ENCODE data around the gene DCAF10.
"Not testable (repeated sequence)": the region's sequence is repeated elsewhere in the genome, so short reads cannot be mapped to it uniquely, and the experiment has no call there.

Gene DCAF10

DNA sequence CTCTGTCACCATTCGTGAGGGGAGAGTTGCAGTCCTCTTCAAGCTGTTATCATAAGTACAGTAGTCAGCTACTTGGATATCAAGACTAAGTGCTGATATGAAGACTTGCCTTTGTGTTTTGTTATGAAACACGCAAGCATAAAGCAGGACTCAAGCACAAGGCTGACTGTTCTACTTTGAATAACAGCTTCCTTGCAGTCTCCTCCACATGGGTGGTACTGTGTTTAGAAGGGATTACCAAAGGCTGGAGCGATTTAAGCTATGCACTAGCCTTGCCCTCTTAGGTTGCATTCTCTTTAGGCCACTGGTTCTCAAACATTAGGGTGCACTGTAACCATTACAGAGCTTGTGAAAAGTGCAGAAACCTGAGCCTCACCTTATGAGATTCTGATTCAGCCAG, 61.9 kb downstream of the DCAF10 start:
- DNase-seq (ENCODE audit: low read depth): no peak

DNA sequence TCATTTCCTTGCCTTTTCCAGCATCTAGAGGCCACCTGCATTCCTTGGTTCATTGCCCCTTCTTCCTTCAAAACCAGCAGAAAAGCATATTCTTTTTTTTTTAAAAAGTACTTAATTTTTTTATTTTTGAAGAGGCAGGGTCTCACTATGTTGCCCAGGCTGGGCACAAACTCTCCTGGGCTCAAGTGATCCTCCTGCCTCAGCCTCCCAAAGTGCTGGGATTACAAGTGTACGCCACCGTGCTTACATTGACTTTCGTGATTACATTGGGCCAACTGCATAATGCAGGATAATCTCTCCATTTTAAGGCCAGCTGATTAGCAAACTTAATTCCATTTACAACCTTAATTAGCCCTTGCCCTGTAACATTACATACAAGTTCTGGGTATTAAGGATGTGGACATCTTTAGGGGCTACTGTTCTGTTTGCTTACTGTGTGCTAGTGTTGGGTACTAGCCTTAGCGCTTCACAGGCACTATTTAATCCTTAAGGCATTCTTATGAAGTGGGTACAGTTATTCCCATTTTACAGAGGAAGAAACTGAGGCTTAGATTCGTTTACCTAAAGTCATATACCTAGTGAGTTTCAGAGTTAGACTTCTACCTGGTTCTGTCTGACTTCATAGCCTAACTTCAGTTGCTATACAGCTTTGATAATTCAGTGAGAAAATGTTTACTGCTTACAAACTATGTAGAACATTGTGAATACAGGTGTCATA, 69.6 kb downstream of the DCAF10 start:
- DNase-seq (ENCODE audit: low read depth): no peak

- no peak for DNase-seq (ENCODE audit: low read depth)
Observed at GRCh38 chr9:37870799-37871176, 70.2 kb downstream of the DCAF10 start.

DNA sequence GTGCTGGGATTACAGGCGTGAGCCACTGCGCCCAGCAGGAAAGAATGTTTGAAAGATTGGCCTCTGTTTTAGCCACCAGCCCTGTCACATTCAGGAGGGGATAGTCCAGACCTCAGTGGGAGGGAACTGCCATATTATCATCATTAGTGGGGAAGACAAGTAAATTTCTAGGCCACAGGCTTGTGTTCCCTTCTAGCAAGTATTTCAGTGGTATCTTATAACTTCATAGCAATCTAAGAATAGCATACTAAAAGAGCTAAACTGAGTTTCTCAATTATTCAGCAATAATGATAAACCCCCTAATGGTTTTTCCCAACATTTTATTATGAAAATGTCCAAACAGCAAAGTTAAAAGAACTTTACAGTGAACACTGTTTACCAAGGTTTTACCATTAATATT, 73.4 kb downstream of the DCAF10 start:
- no peak for DNase-seq (ENCODE audit: low read depth)

- DNase-seq (ENCODE audit: low read depth): no peak
Observed at GRCh38 chr9:37876376-37876775, 75.8 kb downstream of the DCAF10 start.

DNA sequence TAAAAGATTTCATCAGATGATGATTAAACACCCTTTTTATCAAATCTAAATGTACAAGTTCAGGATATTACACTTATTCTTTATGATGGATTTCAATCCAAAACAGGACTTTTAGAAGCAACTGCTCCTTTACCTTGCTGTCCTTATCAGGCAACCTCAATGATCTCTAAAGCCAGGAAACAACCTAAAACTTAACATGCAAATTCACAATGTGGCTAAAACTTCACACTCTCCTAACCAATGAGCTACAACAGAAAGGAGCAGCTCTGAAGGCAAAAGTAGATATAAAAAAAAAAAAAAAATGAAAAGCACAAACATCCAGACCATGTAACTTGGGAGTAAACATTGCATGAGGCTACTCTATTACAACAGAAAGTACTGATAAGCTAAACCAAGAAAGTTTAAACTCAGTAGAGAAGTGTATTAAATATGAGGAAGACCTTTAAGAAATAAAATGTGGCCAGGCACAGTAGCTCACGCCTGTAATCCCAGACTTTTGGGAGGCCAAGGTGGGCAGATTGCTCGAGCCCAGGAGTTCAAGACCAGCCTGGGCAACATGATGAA, 80.4 kb downstream of the DCAF10 start:
- no peak for DNase-seq (ENCODE audit: low read depth)

GRCh38 chr9:37887977-37888583, 87.5 kb downstream of the DCAF10 start:
- not testable (repeated sequence) for DNase-seq (ENCODE audit: low read depth)

DNA sequence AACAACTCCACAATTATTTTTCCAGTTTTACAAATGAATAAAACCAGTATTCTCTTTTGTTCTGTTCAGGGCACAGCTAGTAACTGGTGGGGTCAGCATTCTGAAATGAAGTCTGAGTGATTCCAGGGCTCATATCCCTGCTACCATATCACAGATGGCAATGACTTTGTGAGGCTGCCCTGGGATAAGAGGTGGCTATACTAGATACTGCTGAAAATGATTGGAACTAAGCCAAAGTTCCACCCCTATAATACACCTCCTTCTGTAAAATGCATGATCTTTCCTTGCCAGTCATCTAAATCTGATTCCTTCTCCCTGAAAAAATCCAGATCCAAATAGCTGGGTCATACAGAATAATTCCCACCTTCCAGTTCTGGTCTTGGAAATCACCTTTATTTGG, 88.9 kb downstream of the DCAF10 start:
- no peak for DNase-seq (ENCODE audit: low read depth)

- not testable (repeated sequence) for DNase-seq (ENCODE audit: low read depth)
Observed at GRCh38 chr9:37891042-37891441, 90.4 kb downstream of the DCAF10 start.

DNA sequence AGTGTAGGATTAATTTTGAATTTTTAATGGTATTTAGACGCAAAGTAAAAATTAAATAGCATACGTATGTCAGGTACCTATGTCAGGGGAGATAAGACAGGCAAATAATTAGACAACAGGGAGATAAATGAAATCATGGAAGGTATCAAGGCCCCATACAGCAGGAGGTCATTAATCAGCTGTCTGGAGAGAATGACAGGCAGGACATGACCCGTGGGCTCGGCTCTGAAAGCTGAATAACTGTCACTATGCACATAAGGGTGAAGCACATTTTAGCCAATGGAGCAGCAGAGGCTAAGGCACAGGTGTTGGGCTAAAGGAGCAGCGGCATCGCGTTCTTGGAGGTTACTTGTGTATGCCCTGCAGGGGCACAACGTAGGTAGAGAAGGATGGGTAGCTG, 91.5 kb downstream of the DCAF10 start:
- DNase-seq (ENCODE audit: low read depth): no peak

DNA sequence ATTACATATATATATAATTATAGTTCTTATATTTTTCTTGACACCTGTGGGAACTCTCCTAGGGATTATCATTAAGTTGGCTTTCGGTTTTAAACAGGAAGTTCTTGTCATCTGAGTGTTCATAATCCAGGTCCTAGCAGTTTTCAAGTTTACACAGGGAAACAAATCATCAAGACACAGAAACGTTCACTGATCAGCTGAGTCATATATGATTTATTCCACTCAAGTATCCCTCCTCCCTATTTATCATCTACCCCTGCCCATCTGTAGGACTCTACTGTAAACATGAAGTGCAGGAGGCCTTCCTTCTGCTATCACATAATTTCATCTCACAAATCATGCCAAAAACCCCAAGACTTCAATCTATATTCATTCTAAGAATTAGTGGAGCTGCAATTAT, 97.1 kb downstream of the DCAF10 start:
- DNase-seq (ENCODE audit: low read depth): no peak

GRCh38 chr9:37899041-37899440, 98.4 kb downstream of the DCAF10 start:
- no peak for DNase-seq (ENCODE audit: low read depth)

DNA sequence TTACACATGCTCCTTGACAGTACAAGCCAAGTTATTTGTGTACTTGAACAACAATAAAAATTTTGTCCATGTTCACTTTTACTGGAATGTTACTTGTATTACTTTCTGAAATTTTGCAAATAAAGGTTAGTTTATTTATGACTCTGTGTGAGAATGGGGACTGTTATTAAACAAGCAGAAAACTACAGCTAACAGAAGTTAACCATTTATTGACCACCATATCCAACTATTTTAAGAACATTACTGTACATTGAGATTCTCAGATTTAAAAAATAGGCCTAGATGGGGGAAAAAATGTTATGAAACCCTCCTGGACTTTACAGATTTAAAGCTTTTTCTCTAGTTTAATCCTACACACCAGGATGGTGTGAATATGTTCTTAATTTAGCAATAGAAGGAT, 101.5 kb downstream of the DCAF10 start:
- no peak for DNase-seq (ENCODE audit: low read depth)

- DNase-seq (ENCODE audit: low read depth): no peak
Observed at GRCh38 chr9:37902796-37903646, 102.4 kb downstream of the DCAF10 start.

GRCh38 chr9:37903647-37904444, 103.2 kb downstream of the DCAF10 start, which contains the start of gene SLC25A51:
SLC25A51 (minus strand) TSS chr9:37904127; CDS start chr9:37888550, 15,577 bp downstream.
- DNase-seq (ENCODE audit: low read depth): peak; percentile 93

- DNase-seq (ENCODE audit: low read depth): no peak
Observed at GRCh38 chr9:37904445-37905130, 104.0 kb downstream of the DCAF10 start.

- DNase-seq (ENCODE audit: low read depth): no peak
Observed at GRCh38 chr9:37905131-37905505, 104.5 kb downstream of the DCAF10 start.

GRCh38 chr9:37905776-37906175, 105.2 kb downstream of the DCAF10 start:
- no peak for DNase-seq (ENCODE audit: low read depth)

GRCh38 chr9:37906312-37907239, 106.0 kb downstream of the DCAF10 start:
- no peak for DNase-seq (ENCODE audit: low read depth)

DNA sequence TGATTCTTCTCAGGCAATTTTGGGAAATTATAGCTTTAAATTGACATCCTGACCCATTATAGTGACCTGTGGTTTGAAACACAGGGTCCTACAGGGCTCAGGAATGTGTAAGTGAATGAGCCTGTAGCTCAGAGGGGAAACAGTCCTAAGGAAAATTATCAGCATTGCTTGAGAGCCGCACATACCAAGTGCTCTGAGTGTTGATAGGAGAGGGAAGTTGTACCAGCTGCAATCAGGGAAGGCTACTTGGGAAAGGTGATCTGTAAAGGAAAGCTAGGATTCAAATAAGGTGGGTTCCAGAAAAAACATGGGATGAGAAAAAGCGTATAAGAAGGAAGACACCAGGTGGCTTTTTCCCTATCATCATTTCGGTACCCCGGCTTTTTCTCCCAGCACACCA, 107.7 kb downstream of the DCAF10 start:
- DNase-seq (ENCODE audit: low read depth): no peak
